Right lobe of liver (tissue), 4 donors: ENCODE measurements around the gene CPEB4.

ENCODE experiments used
- POLR2A ChIP-seq: fragments of 450-650 bp; IDR thresholded peaks from one replicate; pipeline ENCODE4 v1.6.1; 2017; ENCODE audit warnings: antibody characterized with exemption, mild to moderate bottlenecking
- TF ChIP-seq, protein P1 (sequence below), 4 donors: fragments of 200-600 bp in 3 of 4; fragments of 450-650 bp in 1 of 4; IDR thresholded peaks; one replicate each; pipeline versions ENCODE4 v1.5.1 to v1.8.0; 2016 to 2022; ENCODE audit warnings: antibody characterized with exemption in 4 of 4, mild to moderate bottlenecking in 2 of 4
- donor health status: DM: no; HTN: no; CAD: no.
- donor health status: DM: no; HTN: no; CAD: no.
- donor health status: DM: no; HTN: yes; CAD: no.

DNA sequence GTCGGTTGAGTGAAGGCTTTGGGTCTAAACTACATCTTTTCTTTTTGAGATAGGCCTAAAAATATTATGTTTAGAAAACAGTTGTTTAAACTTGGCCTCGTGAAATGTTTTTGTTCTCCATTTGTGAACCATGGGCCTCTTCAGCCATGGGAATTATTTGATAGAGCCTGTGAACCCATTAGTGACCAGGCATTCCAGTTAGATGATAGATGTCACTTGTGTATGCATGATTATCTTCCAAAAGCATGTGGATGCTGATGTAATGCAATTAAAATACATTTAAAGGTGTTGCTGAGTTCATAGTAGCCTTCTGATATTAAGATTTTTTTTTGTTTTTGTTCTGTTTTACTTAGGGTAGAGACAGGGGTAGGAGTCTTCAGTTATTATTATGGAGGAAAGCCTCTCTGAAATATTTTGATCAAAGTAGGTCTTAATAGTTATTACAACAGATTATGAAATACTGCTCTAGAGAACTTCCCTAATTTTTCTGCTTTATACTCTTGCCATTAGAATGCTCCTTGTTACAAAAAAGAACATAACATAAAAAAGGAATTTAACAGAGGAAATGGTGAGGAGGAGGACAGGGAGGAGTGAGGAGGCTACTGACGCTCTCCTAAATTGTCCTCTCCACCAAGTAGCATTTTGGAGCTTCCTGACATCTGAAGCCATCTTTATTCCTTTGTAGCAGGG is 32.9 kb downstream of the CPEB4 start:
- TF ChIP-seq, protein P1, sequence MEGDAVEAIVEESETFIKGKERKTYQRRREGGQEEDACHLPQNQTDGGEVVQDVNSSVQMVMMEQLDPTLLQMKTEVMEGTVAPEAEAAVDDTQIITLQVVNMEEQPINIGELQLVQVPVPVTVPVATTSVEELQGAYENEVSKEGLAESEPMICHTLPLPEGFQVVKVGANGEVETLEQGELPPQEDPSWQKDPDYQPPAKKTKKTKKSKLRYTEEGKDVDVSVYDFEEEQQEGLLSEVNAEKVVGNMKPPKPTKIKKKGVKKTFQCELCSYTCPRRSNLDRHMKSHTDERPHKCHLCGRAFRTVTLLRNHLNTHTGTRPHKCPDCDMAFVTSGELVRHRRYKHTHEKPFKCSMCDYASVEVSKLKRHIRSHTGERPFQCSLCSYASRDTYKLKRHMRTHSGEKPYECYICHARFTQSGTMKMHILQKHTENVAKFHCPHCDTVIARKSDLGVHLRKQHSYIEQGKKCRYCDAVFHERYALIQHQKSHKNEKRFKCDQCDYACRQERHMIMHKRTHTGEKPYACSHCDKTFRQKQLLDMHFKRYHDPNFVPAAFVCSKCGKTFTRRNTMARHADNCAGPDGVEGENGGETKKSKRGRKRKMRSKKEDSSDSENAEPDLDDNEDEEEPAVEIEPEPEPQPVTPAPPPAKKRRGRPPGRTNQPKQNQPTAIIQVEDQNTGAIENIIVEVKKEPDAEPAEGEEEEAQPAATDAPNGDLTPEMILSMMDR (IDR thresholded peaks at IDR 0.05): no peak
- no peak for TF ChIP-seq POLR2A
